ENCODE results near the gene TNFSF10. TPM values are rescaled to one million over a fixed set of nuclear protein-coding genes. Genes with fewer than 3 reads are reported as not detected.

The TNFSF10 gene
- total and polyA plus RNA-seq, 10 of the 15 experiments (the other 5 are each of a cell fraction or from before 2014, with no cell fraction given): 2.1 to 12.3 (median 4.4) TPM

GRCh38 chr3:172560586-172560985, 37.4 kb upstream of the TNFSF10 start:
- Histone ChIP-seq H3K79me2 (ENCODE audit: control insufficient read depth, insufficient read depth, low read length) (no peaks in the 10 kb centered on the region), H2AFZ (ENCODE audit: control insufficient read depth, low read depth, low read length) (no peak overlapping the region), H3K36me3 (ENCODE audit: control insufficient read depth in 2 of 2, insufficient read depth in 2 of 2, low read length in 1 of 2) (no peaks in the 10 kb centered on the region), H3K4me3 (no peak overlapping the region), H3K9me3 (replicated peaks; ENCODE audit: control insufficient read depth, insufficient read depth, low read length) (no peaks in the 10 kb centered on the region), H3K27me3 (replicated peaks in 1 of 2; ENCODE audit: control insufficient read depth in 2 of 2, insufficient read depth in 2 of 2, low read length in 1 of 2) (no peaks in the 10 kb centered on the region), H3K27ac (ENCODE audit: control insufficient read depth, insufficient read depth) (no peak overlapping the region), H4K20me1 (ENCODE audit: control insufficient read depth, insufficient read depth) (no peaks in the 10 kb centered on the region), H3K4me2 (ENCODE audit: control insufficient read depth, insufficient read depth) (no peak overlapping the region), H3K4me1 (ENCODE audit: control insufficient read depth, insufficient read depth, low read length) (peaks cover 9% of the 10 kb centered on the region), H3K9ac (ENCODE audit: control insufficient read depth, insufficient read depth, low read length) (no peak overlapping the region)
- ATAC-seq: no peak
- FAIRE-seq: no peak
- intact Hi-C loops (cut with micrococcal nuclease; ENCODE audit: unreplicated experiment): no loop called here
- POLR2A ChIA-PET: interaction anchor here (0.5 kb wide), 2 partner anchors 13 to 381 kb away, joined by 5 read pairs; no protein-coding TSS in a partner anchor
- BruUV-seq (replicated peaks): no TSS peak
- CTCF ChIA-PET: no interaction called here
- no peak for DNase-seq (ENCODE audit: low read depth, low spot score)
- TF ChIP-seq BMI1 (IDR thresholded peaks at IDR 0.05; ENCODE audit: borderline replicate concordance) (no peak), YBX1 (IDR thresholded peaks at IDR 0.05) (no peak), RELB (IDR thresholded peaks at IDR 0.05; ENCODE audit: low read depth) (no peak), TARDBP (IDR thresholded peaks at IDR 0.05; ENCODE audit: borderline replicate concordance) (no peak), SREBF2 (IDR thresholded peaks at IDR 0.05; ENCODE audit: low read length) (no peak), NR2C1 (IDR thresholded peaks at IDR 0.05) (no peak), CHD1 (IDR thresholded peaks at IDR 0.05; ENCODE audit: low read depth, low read length) (no peak), IRF4 (IDR thresholded peaks at IDR 0.05; ENCODE audit: low read depth, low read length) (no peak), NFXL1 (IDR thresholded peaks at IDR 0.05; ENCODE audit: borderline replicate concordance) (no peak), CREB1 (IDR thresholded peaks at IDR 0.05; ENCODE audit: low read depth) (no peak), SKIL (IDR thresholded peaks at IDR 0.05; ENCODE audit: low read depth, poor library complexity, severe bottlenecking) (no peak)
- 26% methylated on average over 1 of the region's 1 CpG for WGBS (ENCODE audit: insufficient coverage, insufficient replicate concordance, low lambda C conversion rate, missing lambda C conversion rate)
- SMC1A ChIA-PET (ENCODE audit: uncharacterized antibody, unreplicated experiment): no interaction called here
- RAD21 ChIA-PET (ENCODE audit: unreplicated experiment): no interaction called here
- in situ Hi-C loops (cut with MboI): no loop called here

Data from GM12878 (cell line).